Measurements from ENCODE around the gene SUGCT.
A peak's percentile ranks its signal among the peaks of the same experiment; 100 is the strongest.
"Not testable (repeated sequence)": the region's sequence is repeated elsewhere in the genome, so short reads cannot be mapped to it uniquely, and the experiment has no call there.

SUGCT gene

DNA sequence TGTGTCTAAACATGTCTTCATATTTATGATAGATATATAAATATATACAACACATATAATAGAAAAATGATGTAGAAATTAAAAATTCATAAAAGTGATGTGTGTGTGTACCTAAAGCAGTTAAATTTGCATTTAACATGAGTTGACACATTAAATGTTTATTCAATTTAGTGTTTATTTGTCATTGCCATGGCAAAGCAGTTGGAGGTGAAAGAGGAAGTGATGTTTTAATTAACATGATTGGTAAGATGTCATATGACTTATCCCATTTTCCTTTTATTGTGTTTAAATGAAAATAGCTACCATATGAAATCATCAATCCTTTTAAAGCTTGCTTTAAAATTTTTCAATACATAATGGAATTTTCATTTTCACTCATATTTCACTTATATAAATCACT, 452.6 kb downstream of the SUGCT start:
- FAIRE-seq (no peak), DNase-seq (ENCODE audit: insufficient read length, low spot score) (no peak)
- TF ChIP-seq PAX5 (IDR thresholded peaks at IDR 0.05; ENCODE audit: insufficient read depth, low read length, severe bottlenecking) (no peak), POU2F2 (IDR thresholded peaks at IDR 0.05; ENCODE audit: low read depth, low read length) (no peak), TAF1 (IDR thresholded peaks at IDR 0.05; ENCODE audit: low read depth, low read length) (no peak), POLR2AphosphoS5 (IDR thresholded peaks at IDR 0.05; ENCODE audit: low read depth, low read length) (no peak), SPI1 (IDR thresholded peaks at IDR 0.05; ENCODE audit: low read depth, low read length) (no peak), POLR2A (IDR thresholded peaks at IDR 0.05; ENCODE audit: low read depth, low read length) (no peak)

DNA sequence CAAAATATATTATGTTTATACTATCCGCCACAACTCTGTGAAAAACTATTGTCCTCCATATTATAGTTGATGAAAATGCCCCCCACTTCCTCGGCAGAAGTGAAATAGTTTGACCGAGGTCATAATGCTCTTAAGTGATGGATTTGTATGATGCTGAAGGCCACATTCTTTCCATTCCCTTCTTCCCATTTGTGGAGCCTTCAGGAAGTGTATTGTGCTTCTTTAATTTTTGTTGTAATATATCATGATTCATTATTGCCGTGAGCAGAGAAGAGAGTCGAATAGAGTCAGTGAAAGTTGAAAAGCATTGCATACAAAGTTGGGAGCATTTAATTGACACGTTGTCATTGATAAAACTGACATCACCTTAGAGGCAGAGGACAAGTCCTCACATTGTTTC, 460.3 kb downstream of the SUGCT start:
- FAIRE-seq, result no peak
- TF ChIP-seq POLR2A (IDR thresholded peaks at IDR 0.05; ENCODE audit: low read depth, low read length), result no peak
- TF ChIP-seq SPI1 (IDR thresholded peaks at IDR 0.05; ENCODE audit: low read depth, low read length), result no peak
- no peak for TF ChIP-seq TAF1 (IDR thresholded peaks at IDR 0.05; ENCODE audit: low read depth, low read length)
- no peak for TF ChIP-seq POU2F2 (IDR thresholded peaks at IDR 0.05; ENCODE audit: low read depth, low read length)
- TF ChIP-seq PAX5 (IDR thresholded peaks at IDR 0.05; ENCODE audit: insufficient read depth, low read length, severe bottlenecking), result no peak
- TF ChIP-seq POLR2AphosphoS5 (IDR thresholded peaks at IDR 0.05; ENCODE audit: low read depth, low read length), result no peak
- no peak for DNase-seq (ENCODE audit: insufficient read length, low spot score)

DNA sequence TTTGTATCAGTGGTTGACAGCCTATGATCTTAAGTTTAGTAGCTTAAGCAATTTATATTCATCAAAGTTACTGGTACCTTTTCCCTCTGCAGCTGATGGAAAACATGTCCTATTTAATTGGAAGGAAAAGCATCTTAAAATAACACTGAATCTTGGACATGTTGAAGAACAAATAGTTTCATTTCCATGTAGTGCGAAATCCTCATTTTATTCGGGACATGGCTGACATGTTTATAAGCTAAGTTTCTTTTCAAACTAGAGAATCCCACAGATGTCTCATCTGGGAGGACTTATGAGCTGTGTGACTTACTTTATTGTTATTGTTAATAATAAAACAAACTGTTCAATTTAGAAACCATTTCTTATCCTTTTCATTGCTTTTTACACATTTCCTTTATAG, 461.0 kb downstream of the SUGCT start:
- FAIRE-seq (no peak), DNase-seq (ENCODE audit: insufficient read length, low spot score) (no peak)
- no peak for TF ChIP-seq POLR2AphosphoS5 (IDR thresholded peaks at IDR 0.05; ENCODE audit: low read depth, low read length)
- no peak for TF ChIP-seq PAX5 (IDR thresholded peaks at IDR 0.05; ENCODE audit: insufficient read depth, low read length, severe bottlenecking)
- TF ChIP-seq SPI1 (IDR thresholded peaks at IDR 0.05; ENCODE audit: low read depth, low read length), result no peak
- no peak for TF ChIP-seq POLR2A (IDR thresholded peaks at IDR 0.05; ENCODE audit: low read depth, low read length)
- TF ChIP-seq POU2F2 (IDR thresholded peaks at IDR 0.05; ENCODE audit: low read depth, low read length), result no peak
- no peak for TF ChIP-seq TAF1 (IDR thresholded peaks at IDR 0.05; ENCODE audit: low read depth, low read length)

DNA sequence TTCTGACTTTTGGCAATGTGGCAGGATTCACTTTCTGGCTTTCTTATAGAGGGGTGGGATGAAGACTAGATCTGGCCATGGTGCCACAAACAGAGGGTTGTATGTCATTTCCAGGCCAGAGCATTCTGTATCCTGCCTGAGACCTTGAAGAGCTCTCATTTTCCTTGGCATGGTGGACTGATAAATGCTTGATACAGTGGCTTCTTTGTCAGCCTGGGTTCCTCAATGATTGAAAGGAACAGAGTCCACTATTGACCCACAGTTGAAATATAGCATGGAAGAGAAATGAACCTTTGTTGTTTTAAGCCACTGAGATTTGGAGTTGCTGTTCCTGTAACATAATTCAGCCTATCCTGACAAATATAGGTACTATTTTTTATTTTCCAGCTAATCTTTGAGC, 462.7 kb downstream of the SUGCT start:
- DNase-seq (ENCODE audit: insufficient read length, low spot score) (no peak), FAIRE-seq (no peak)
- TF ChIP-seq PAX5 (IDR thresholded peaks at IDR 0.05; ENCODE audit: insufficient read depth, low read length, severe bottlenecking) (no peak), POU2F2 (IDR thresholded peaks at IDR 0.05; ENCODE audit: low read depth, low read length) (no peak), POLR2AphosphoS5 (IDR thresholded peaks at IDR 0.05; ENCODE audit: low read depth, low read length) (no peak), TAF1 (IDR thresholded peaks at IDR 0.05; ENCODE audit: low read depth, low read length) (no peak), POLR2A (IDR thresholded peaks at IDR 0.05; ENCODE audit: low read depth, low read length) (no peak), SPI1 (IDR thresholded peaks at IDR 0.05; ENCODE audit: low read depth, low read length) (no peak)

DNA sequence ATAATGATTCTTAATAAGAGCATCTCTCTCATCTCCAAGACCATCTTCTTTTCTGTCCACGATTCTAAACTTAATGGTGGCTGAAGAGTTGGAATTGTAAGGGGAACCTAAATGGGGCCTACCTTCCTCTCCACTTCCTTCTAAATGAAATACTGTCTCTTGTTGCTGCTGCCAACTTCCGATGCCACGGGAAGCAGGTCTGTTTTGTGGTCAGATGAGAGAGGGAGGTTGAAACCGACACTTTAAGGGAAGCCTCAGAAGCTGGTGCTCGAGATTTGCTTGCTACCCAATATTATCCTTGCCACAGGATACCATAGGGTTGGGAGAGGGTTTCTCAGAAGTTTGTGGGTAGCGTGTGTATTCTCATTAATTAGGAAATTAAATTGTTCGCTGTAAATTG, 464.1 kb downstream of the SUGCT start:
- DNase-seq (ENCODE audit: insufficient read length, low spot score), result no peak
- TF ChIP-seq SPI1 (IDR thresholded peaks at IDR 0.05; ENCODE audit: low read depth, low read length), result no peak
- TF ChIP-seq TAF1 (IDR thresholded peaks at IDR 0.05; ENCODE audit: low read depth, low read length), result no peak
- TF ChIP-seq POLR2AphosphoS5 (IDR thresholded peaks at IDR 0.05; ENCODE audit: low read depth, low read length), result no peak
- no peak for TF ChIP-seq POU2F2 (IDR thresholded peaks at IDR 0.05; ENCODE audit: low read depth, low read length)
- FAIRE-seq, result no peak

DNA sequence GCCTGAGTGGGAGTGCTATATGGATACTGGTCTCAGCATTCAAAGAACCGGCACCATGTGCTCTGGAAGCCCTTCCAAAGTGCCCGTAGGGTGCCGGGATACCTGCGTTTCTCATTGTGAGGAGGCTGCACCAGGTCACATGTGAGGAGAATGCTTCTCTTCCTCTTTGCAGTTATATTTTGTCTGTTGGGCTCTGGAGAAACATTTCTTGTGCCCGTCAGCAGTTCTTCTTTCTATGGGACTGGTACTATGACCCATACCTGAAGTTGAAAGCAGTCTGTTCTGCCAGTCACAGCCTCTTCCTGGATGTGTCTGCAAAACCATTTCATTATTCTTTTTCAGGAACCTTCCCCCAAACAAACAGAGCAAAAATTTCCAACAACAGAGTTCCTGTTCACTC, 465.0 kb downstream of the SUGCT start:
- DNase-seq (ENCODE audit: insufficient read length, low spot score) (no peak), FAIRE-seq (no peak)
- TF ChIP-seq TAF1 (IDR thresholded peaks at IDR 0.05; ENCODE audit: low read depth, low read length) (no peak), POLR2AphosphoS5 (IDR thresholded peaks at IDR 0.05; ENCODE audit: low read depth, low read length) (no peak), SPI1 (IDR thresholded peaks at IDR 0.05; ENCODE audit: low read depth, low read length) (no peak), POU2F2 (IDR thresholded peaks at IDR 0.05; ENCODE audit: low read depth, low read length) (no peak), POLR2A (IDR thresholded peaks at IDR 0.05; ENCODE audit: low read depth, low read length) (no peak), PAX5 (IDR thresholded peaks at IDR 0.05; ENCODE audit: insufficient read depth, low read length, severe bottlenecking) (no peak)

DNA sequence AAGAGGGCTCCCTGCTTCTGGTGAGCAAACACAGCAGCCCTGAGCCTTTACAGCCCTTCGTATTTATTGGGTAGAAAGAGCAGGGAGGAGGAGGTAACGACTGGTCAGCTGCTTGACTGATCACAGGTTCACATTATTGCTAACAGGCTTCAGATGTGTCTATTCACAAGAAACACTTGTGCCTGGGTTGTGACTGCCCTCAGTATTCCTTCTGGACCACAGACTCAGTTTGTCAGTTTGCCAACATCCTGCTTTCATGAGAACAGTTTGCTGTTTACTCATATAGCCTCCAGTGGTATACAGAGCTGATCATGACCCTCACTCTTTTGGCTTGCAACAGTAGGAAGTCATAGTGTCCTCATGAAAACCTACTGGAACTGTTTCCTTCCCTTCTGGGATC, 467.5 kb downstream of the SUGCT start:
- not testable (repeated sequence) for FAIRE-seq; DNase-seq (ENCODE audit: insufficient read length, low spot score)

DNA sequence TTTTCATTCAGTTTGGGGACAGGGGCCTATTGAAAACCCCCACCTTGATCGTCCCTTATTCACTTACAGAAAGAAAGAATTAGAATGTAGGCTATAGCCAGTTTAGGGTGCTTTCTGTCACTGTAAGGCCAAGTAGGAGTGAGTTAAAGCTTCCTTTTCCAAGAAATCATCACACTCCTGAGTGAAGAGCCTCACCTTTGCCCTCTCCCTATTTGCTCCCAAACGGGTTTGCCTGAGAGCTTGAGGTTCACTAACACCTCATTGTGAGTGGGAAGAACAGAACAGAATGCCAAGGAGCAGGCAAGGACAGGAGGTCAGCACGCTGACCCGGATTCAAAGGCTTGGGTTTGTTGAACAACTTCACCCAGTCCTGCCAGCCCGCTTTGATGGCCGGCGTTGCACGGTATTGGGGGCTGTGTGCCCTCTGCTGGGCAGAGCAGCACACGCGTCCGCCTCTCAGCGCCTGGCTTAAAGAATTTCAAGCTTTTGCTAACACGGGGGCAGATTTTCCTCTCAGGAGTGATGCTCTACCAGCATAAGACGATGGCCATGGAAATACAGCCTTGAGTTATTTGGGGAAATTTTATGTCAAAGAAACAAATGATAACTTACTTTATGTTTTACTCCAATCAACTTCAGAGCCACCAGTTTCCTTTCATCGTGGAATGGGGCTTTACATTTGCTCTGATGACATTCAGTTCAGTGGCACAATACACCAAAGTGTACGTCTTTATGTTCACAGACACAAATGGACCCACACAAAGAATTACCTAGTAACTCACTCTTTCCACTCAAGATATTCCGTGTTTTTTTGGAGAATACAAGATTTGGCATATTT, 470.0 kb downstream of the SUGCT start:
- FAIRE-seq, result peak; percentile 48
- no peak for DNase-seq (ENCODE audit: insufficient read length, low spot score)
- no peak for TF ChIP-seq PAX5 (IDR thresholded peaks at IDR 0.05; ENCODE audit: insufficient read depth, low read length, severe bottlenecking)

DNA sequence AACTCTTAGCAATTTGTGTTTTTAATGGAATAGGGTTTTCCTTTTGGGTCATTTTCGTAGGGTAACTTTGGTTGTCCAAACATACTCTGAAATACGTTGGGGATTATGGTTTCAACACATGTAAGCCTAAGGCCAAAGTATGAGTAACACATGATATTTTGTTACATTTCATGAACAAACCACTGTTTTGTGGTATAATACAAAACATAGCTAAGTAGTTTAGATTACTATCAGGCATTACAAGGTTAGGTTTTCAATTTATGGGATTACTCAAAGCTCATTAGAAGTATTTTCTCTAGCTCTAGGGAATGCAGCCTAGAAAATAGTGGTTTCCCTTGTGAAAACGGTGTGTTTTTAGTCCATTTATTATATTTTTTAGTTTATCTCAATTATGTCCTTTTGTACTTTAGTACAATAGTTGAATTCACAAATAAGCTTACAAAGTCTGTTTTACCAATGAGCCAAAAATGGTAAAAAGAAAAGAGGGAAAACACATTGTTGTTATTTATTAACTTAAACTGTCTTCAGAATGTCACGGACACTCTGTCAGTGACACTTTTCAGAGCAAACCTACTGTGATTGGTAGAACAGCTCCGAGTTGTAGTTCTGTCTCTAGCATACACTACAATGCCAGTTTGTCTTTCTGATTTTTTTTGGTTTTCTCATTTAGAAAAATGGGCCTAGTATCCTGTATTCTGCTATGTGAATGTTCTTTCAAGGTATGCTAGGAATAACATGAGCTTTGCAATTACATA, 473.7 kb downstream of the SUGCT start:
- no peak for FAIRE-seq
- TF ChIP-seq POLR2AphosphoS5 (IDR thresholded peaks at IDR 0.05; ENCODE audit: low read depth, low read length) (no peak), PAX5 (IDR thresholded peaks at IDR 0.05; ENCODE audit: insufficient read depth, low read length, severe bottlenecking) (no peak), POLR2A (IDR thresholded peaks at IDR 0.05; ENCODE audit: low read depth, low read length) (no peak), SPI1 (IDR thresholded peaks at IDR 0.05; ENCODE audit: low read depth, low read length) (no peak), TAF1 (IDR thresholded peaks at IDR 0.05; ENCODE audit: low read depth, low read length) (no peak), POU2F2 (IDR thresholded peaks at IDR 0.05; ENCODE audit: low read depth, low read length) (no peak)
- DNase-seq (ENCODE audit: insufficient read length, low spot score), result no peak

DNA sequence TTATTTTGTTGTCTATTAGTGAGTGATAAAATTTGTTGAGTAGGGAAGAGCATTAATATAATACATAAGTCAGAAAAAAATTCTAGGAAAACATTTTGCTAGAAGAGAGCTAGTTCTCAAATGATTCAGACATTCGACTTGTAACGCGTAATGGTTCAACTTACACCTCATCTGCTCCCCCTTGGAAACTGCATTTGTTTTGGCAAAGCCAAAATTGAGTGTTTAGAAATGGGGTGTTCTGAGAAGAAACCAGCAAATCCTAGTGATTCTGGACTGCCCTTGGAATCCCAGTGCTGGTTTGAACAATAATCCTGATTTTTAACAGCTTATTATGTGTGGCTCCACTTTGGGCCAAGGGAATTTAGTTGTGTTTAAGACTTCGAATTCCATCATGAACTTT, 475.7 kb downstream of the SUGCT start:
- FAIRE-seq (no peak), DNase-seq (ENCODE audit: insufficient read length, low spot score) (no peak)
- no peak for TF ChIP-seq SPI1 (IDR thresholded peaks at IDR 0.05; ENCODE audit: low read depth, low read length)
- TF ChIP-seq POLR2A (IDR thresholded peaks at IDR 0.05; ENCODE audit: low read depth, low read length), result no peak
- TF ChIP-seq POU2F2 (IDR thresholded peaks at IDR 0.05; ENCODE audit: low read depth, low read length), result no peak
- no peak for TF ChIP-seq POLR2AphosphoS5 (IDR thresholded peaks at IDR 0.05; ENCODE audit: low read depth, low read length)
- no peak for TF ChIP-seq TAF1 (IDR thresholded peaks at IDR 0.05; ENCODE audit: low read depth, low read length)
- TF ChIP-seq PAX5 (IDR thresholded peaks at IDR 0.05; ENCODE audit: insufficient read depth, low read length, severe bottlenecking), result no peak
